GM19193 (cell line): Measurements from ENCODE around the gene MYO3B.

ENCODE experiments used
- POLR2A ChIP-seq: IDR thresholded peaks from 4 replicates; pipeline ENCODE4 v1.6.1; 2011; ENCODE audit not compliant: insufficient read depth, insufficient read length; ENCODE audit errors: extremely low read depth

MYO3B gene

DNA sequence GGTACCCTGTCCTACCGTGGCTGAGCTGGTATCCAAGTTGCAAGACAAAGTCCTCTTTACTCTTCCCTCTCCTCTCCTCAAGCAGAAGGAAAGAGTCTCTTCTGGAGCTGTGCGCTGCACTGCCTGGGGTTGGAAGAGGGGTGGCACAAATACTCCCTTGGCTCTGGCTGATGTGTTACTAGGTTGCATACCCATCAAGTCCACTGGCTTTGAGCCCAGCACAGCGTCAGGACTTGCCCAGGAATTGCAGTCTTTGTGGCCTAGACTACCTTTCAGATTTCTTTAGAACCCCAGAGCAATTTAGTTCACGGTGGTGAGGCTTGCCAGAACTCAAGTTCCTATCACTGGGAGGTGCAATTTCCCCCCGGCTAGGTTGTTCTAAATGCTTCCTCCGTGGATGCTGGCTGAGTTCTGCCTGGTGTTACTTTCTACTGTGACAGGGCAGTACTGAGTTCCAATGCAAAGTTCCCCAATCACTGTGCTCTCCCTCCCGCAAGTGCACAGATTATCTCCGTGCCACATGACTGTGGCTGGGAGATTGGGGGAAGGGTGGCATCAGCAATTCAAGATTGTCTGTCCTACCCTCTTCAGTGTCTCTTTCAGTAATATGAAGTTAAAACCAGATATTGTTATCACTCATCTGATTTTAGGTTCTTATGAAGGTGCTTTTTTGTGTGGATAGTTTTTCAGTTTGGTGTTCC lies 13.4 kb downstream of the MYO3B start:
- no peak for TF ChIP-seq POLR2A

DNA sequence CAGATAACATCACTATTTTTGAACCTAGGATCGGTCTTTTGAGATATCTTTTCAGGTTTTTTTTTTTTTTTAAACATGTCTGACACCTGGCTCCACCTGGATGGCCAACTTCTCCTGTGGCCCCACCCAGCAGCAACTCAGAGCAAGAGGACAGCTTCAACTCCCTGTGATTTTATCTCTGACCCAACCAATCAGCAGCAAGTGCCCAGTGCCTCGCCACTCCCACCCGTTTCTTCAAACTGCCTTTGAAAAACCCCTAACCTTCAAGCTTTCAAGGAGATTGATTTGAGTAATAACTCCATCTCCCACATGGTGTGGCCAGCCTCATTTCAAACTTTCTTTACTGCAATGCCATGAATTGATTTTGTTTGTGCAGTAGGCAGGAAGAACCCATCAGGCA lies 19.0 kb downstream of the MYO3B start:
- no peak for TF ChIP-seq POLR2A

DNA sequence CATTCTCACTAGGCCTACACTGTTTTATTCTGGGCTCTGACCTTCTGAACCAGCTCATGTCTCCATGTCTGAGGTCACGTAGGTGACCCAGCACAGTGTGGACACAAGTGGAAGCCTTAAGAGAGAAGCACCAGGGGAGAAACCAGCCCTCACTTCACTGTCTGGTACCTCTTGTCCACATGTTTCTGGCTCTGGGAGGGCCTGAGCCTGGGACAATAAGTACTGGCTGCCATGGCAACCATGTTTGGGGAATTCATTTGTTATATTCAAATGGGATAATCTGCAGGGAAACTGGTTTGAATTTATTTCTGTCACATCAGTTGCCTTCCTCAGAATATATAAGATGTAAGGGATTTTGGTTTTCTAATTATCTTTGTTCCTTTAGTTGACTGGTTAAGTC lies 23.3 kb downstream of the MYO3B start:
- no peak for TF ChIP-seq POLR2A

GRCh38 chr2:170201734-170202393 lies 23.9 kb downstream of the MYO3B start:
- no peak for TF ChIP-seq POLR2A

DNA sequence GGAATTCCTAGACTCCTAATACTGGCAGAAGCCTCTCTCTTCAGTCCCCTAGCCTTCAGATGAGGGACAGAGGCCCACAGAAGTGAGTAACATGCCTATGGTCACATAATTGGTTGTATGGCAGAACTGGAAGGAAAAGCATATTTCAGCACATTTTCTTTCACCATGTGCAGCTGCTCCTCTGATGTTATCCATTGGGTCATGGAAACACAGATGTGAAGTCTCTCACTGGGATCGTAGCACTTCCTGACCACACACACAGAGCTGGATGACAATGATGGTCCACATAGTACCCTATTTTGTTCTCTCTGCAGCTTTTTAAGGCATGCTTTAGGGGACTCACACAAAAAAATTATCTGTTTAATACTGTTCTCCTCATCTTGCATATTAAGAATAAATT lies 24.5 kb downstream of the MYO3B start:
- TF ChIP-seq POLR2A: no peak

DNA sequence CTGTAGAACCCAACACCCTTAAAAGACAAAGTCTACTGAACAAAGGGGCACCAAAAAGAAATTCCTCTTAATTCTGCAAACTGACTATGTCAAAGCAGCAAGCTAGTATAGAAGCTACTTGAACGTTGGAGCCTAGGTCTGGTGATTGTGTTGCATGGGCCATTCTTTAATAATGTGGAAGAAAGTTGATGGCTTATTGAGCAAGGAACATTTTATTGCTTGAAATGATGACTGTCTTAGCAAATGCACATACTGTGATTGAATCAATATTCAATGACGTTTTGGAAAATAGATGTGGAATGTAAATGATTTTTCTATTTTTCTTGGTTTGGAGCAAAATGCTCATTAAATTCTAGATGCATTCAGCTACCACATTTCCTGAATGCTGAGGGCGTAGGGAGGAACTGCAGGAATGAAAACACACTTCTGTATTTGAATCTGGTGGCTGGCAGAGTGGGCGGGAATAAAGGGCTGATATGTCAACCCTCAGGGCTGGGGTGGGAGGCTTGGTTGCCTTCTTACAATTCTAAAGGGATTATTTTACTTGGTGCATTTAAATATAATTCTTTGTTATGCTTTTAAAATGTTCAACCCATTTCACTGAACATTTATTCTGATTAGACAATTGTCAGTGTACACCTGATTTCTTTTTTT lies 26.5 kb downstream of the MYO3B start:
- no peak for TF ChIP-seq POLR2A

DNA sequence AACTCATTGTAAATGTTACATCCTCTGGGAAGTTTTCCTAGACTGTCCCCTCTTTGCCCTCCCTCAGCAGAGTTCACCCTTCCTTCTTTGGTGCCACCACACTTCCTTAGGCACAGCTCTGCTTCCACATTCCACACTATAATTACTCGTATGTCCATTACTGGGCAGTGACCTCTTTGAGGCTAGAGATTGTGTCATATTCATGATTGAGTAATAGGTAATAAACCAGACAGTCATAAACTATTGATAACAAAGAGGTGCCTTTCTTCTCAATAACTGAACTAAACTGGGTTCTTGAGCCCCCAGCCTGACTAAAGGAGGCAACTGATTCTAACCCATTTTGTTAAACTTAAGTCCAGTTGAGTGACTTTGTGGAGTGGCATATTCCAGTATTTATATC lies 28.3 kb downstream of the MYO3B start:
- no peak for TF ChIP-seq POLR2A

DNA sequence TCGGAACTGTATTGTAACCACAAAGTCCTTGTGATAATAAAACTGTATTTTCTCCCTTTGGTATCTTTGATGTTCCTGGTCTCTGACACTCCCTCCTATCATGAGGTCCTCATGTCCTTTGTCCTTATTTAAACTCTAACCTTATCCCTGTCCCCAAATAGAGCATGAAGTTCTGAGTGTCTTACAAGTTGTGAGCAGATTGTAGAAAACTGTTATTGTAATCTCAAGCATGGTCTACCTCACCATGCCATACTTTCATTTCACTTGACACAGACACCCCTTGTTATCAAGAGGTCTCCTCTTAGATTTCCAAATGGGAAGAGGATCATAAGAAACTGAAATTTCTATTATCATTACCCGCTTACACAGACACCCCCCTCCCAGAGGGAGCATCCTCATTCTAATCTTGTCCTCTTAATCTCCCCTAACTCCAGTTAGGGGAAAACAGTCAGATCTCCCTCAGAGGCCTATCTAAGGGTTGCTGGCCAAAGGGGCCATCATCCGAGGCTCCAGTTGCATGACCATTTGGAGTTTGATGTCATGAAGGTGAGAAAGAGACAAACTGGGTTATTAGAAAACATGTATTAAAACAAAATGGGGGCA lies 29.0 kb downstream of the MYO3B start:
- TF ChIP-seq POLR2A: no peak

- no peak for TF ChIP-seq POLR2A
Measured at GRCh38 chr2:170207901-170208300, 30.0 kb downstream of the MYO3B start.

DNA sequence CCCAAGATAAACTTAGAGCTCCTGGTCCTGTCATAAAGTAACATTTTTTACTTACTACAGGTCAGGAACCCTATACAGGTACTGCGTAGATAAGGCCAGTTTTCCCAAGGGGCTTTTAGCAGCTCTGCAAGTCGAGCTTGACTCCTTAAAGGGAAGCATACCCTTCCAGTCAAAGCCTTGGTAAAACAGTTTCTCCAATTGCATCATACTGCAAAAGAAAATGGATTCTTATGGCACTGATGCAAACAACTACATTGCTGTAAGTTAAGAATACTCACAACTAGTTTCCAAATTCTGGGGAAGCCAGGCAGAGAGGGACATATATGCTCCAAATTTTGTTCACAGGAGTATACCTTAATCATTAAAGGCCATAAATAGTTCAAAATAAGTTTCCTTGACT lies 31.0 kb downstream of the MYO3B start:
- TF ChIP-seq POLR2A: no peak

GRCh38 chr2:170212625-170213280 lies 34.8 kb downstream of the MYO3B start:
- no peak for TF ChIP-seq POLR2A

DNA sequence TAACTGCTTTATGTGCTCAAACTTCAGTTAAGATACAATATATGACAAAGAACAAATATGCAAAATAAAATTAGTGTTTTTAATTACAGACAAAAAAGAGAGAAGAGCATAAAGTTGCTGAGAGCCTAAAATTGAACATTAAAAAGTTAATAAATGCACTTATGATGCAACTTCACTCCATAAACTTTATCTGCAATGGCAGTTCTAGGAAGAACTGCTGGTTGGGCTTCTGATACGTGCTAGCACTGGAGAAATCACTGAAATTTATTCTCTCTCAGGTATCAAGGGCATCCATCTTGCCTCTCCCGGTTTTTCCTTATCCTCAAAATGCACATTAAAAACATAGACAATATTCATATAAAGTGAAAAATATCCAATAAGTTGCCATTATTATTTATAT lies 35.7 kb downstream of the MYO3B start:
- no peak for TF ChIP-seq POLR2A

GRCh38 chr2:170214309-170214948 lies 36.5 kb downstream of the MYO3B start:
- TF ChIP-seq POLR2A: no peak

DNA sequence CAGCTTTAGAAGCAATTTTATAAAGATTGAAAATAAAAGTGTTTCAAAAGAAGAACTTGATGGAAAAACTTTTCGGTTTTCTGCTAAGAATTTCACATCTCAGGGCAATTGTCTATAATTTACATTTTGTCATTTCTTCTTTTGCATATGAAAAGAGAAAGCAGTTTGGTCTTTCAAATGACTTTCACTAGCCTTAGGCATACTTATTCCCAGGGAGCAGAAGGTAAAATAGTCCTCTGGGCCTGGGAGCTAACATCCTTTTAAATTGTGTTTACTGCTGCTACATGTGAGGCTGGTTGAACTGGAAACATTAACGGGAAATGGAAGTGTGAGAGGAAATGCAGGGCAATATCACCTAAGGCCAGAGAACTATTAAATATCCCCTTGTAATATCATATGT lies 37.1 kb downstream of the MYO3B start:
- TF ChIP-seq POLR2A: no peak

GRCh38 chr2:170216428-170216827 lies 38.5 kb downstream of the MYO3B start:
- no peak for TF ChIP-seq POLR2A
